ENCODE results near the gene RSPH6A. TPM values are rescaled to one million over a fixed set of nuclear protein-coding genes. Genes with fewer than 3 reads are reported as not detected.

The RSPH6A gene
- total RNA-seq, 2 experiments from 2014 or later: 0.12 to 0.21 TPM

GRCh38 chr19:45798995-45799517, 16.1 kb downstream of the RSPH6A start:
- no peak overlapping the region for H3K4me3 Mint-ChIP-seq
- H3K27me3 Mint-ChIP-seq: peaks cover 68% of the 10 kb centered on the region
- DNase-seq: peak; percentile 62
- H3K9me3 Mint-ChIP-seq: no peaks in the 10 kb centered on the region
- H3K4me1 Mint-ChIP-seq: peaks cover 7% of the 10 kb centered on the region
- H3K27ac Mint-ChIP-seq: no peak overlapping the region
- no peaks in the 10 kb centered on the region for H3K36me3 Mint-ChIP-seq

- Mint-ChIP-seq H3K4me3 (no peak overlapping the region), H3K36me3 (peaks cover 10% of the 10 kb centered on the region), H3K27me3 (peaks cover 65% of the 10 kb centered on the region), H3K9me3 (no peaks in the 10 kb centered on the region), H3K27ac (no peak overlapping the region), H3K4me1 (peaks cover 34% of the 10 kb centered on the region)
- DNase-seq: no peak
These were observed 20.5 kb downstream of the RSPH6A start for GRCh38 chr19:45794627-45795026.

GRCh38 chr19:45793876-45794275, 21.2 kb downstream of the RSPH6A start:
- H3K27me3 Mint-ChIP-seq: peaks cover 67% of the 10 kb centered on the region
- H3K4me3 Mint-ChIP-seq: peak overlapping the region; percentile 22
- H3K4me1 Mint-ChIP-seq: peaks cover 31% of the 10 kb centered on the region
- DNase-seq: no peak
- H3K9me3 Mint-ChIP-seq: no peaks in the 10 kb centered on the region
- H3K27ac Mint-ChIP-seq: no peak overlapping the region
- H3K36me3 Mint-ChIP-seq: peaks cover 18% of the 10 kb centered on the region

GRCh38 chr19:45793178-45793564, 21.9 kb downstream of the RSPH6A start:
- Mint-ChIP-seq H3K4me3 (peak overlapping the region; percentile 72), H3K36me3 (peaks cover 25% of the 10 kb centered on the region), H3K27ac (peak overlapping the region; percentile 82), H3K27me3 (peaks cover 65% of the 10 kb centered on the region), H3K9me3 (no peaks in the 10 kb centered on the region), H3K4me1 (peaks cover 28% of the 10 kb centered on the region)
- no peak for DNase-seq

- H3K27ac Mint-ChIP-seq: peak within 1 kb of the TSS; percentile 83
- peaks cover 62% of the 10 kb centered on the region for H3K27me3 Mint-ChIP-seq
- H3K9me3 Mint-ChIP-seq: no peaks in the 10 kb centered on the region
- peak; percentile 100 for DNase-seq
- H3K36me3 Mint-ChIP-seq: peaks cover 29% of the 10 kb centered on the region
- peaks cover 28% of the 10 kb centered on the region for H3K4me1 Mint-ChIP-seq
- H3K4me3 Mint-ChIP-seq: peak within 1 kb of the TSS; percentile 88
These were observed 22.5 kb downstream of the RSPH6A start, which contains the start of gene DMWD for GRCh38 chr19:45792470-45793177. TSS of gene DMWD (minus strand) at chr19:45792845. CDS start at chr19:45792756, 89 bp downstream.

GRCh38 chr19:45791744-45792469, 23.2 kb downstream of the RSPH6A start:
- H3K27me3 Mint-ChIP-seq: peaks cover 58% of the 10 kb centered on the region

GRCh38 chr19:45790942-45791341, 24.2 kb downstream of the RSPH6A start:
- H3K27me3 Mint-ChIP-seq: peaks cover 48% of the 10 kb centered on the region
- no peak for DNase-seq

More at GRCh38 chr19:45791744-45792469, 23.2 kb downstream of the RSPH6A start:
- Mint-ChIP-seq H3K27ac (peak overlapping the region; percentile 83), H3K36me3 (peaks cover 33% of the 10 kb centered on the region), H3K9me3 (no peaks in the 10 kb centered on the region), H3K4me3 (peak overlapping the region; percentile 88), H3K4me1 (peaks cover 28% of the 10 kb centered on the region)
- DNase-seq: peak; percentile 33

GRCh38 chr19:45789035-45789786, 25.9 kb downstream of the RSPH6A start:
- Mint-ChIP-seq H3K4me1 (peaks cover 28% of the 10 kb centered on the region), H3K27ac (no peak overlapping the region), H3K4me3 (no peak overlapping the region), H3K27me3 (peaks cover 32% of the 10 kb centered on the region), H3K9me3 (no peaks in the 10 kb centered on the region), H3K36me3 (peaks cover 38% of the 10 kb centered on the region)
- DNase-seq: no peak

More at GRCh38 chr19:45790942-45791341, 24.2 kb downstream of the RSPH6A start:
- peaks cover 38% of the 10 kb centered on the region for H3K36me3 Mint-ChIP-seq
- H3K4me3 Mint-ChIP-seq: peak overlapping the region; percentile 88
- H3K4me1 Mint-ChIP-seq: peaks cover 28% of the 10 kb centered on the region
- no peaks in the 10 kb centered on the region for H3K9me3 Mint-ChIP-seq
- H3K27ac Mint-ChIP-seq: no peak overlapping the region

GRCh38 chr19:45786533-45786894, 28.6 kb downstream of the RSPH6A start:
- H3K27me3 Mint-ChIP-seq: peaks cover 22% of the 10 kb centered on the region
- no peak overlapping the region for H3K27ac Mint-ChIP-seq
- no peaks in the 10 kb centered on the region for H3K9me3 Mint-ChIP-seq
- no peak overlapping the region for H3K4me3 Mint-ChIP-seq
- no peak for DNase-seq
- peaks cover 35% of the 10 kb centered on the region for H3K36me3 Mint-ChIP-seq
- peaks cover 9% of the 10 kb centered on the region for H3K4me1 Mint-ChIP-seq

GRCh38 chr19:45785781-45786532, 29.2 kb downstream of the RSPH6A start:
- Mint-ChIP-seq H3K4me3 (no peak overlapping the region), H3K36me3 (peaks cover 35% of the 10 kb centered on the region), H3K27ac (no peak overlapping the region), H3K9me3 (no peaks in the 10 kb centered on the region), H3K4me1 (peaks cover 4% of the 10 kb centered on the region), H3K27me3 (peaks cover 26% of the 10 kb centered on the region)
- DNase-seq: no peak

GRCh38 chr19:45785097-45785496, 30.0 kb downstream of the RSPH6A start:
- Mint-ChIP-seq H3K36me3 (peaks cover 31% of the 10 kb centered on the region), H3K4me3 (no peak overlapping the region), H3K4me1 (no peaks in the 10 kb centered on the region), H3K27ac (no peak overlapping the region), H3K27me3 (peaks cover 34% of the 10 kb centered on the region), H3K9me3 (no peaks in the 10 kb centered on the region)
- no peak for DNase-seq

- no peak overlapping the region for H3K27ac Mint-ChIP-seq
- peaks cover 8% of the 10 kb centered on the region for H3K4me1 Mint-ChIP-seq
- no peaks in the 10 kb centered on the region for H3K9me3 Mint-ChIP-seq
- peaks cover 36% of the 10 kb centered on the region for H3K27me3 Mint-ChIP-seq
- no peak overlapping the region for H3K4me3 Mint-ChIP-seq
- DNase-seq: no peak
- H3K36me3 Mint-ChIP-seq: peaks cover 23% of the 10 kb centered on the region
These were observed 31.0 kb downstream of the RSPH6A start for GRCh38 chr19:45784096-45784495.

- Mint-ChIP-seq H3K9me3 (no peaks in the 10 kb centered on the region), H3K4me1 (peaks cover 16% of the 10 kb centered on the region), H3K27me3 (peaks cover 37% of the 10 kb centered on the region), H3K36me3 (peaks cover 23% of the 10 kb centered on the region), H3K4me3 (no peak overlapping the region), H3K27ac (no peak overlapping the region)
- no peak for DNase-seq
These were observed 32.0 kb downstream of the RSPH6A start for GRCh38 chr19:45782820-45783785.
